Measurements from ENCODE around the gene ITPKA. TPM values are rescaled to one million over a fixed set of nuclear protein-coding genes. Genes with fewer than 3 reads are reported as not detected.
A peak's percentile ranks its signal among the peaks of the same experiment; 100 is the strongest.

ITPKA gene
- polyA plus RNA-seq, 1 donor (not counting 4 experiments of a cell fraction or from before 2014, with no cell fraction given), result 0.12 TPM

DNA sequence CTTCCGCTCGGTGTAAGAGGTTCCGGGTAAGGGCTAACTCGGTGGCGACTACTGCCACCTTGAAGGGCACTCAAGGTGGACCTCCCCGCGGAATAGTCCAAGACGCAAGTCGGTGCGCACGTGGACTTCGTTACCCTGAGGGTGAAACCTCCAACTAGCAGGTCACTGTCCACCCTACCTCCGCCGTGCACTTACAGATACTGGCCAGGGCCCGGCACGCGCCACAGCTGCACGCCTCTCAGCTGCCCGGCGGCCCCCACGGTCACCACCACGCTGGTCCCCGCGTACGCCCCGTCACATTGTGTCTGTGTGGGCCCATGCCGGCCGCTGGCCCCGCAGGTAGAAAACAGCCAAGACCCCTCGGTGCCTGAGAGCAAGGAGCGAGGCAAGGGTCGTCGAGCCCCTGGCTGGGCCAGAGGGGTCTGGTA is 18.9 kb downstream of the ITPKA start:
- no peaks in the 10 kb centered on the region for H3K79me2 ChIP-seq (ENCODE audit: control insufficient read depth, insufficient read depth, low read length)
- H3K27me3 ChIP-seq (ENCODE audit: control insufficient read depth, extremely low read depth, insufficient read depth, low read length), result peaks cover 43% of the 10 kb centered on the region
- H2AFZ ChIP-seq (ENCODE audit: control insufficient read depth, low read length), result no peak overlapping the region
- H4K20me1 ChIP-seq (ENCODE audit: control insufficient read depth, extremely low read depth, insufficient read depth, low read length), result peaks cover 2% of the 10 kb centered on the region
- peaks cover 0 to 5% of the 10 kb centered on the region in 2 experiments for H3K36me3 ChIP-seq (ENCODE audit: control insufficient read depth in 2 of 2, extremely low read depth in 1 of 2, insufficient read depth in 2 of 2, low read length in 2 of 2)
- no peak overlapping the region for H3K9ac ChIP-seq (ENCODE audit: control insufficient read depth, extremely low read depth, insufficient read depth, low read length)
- dilution Hi-C loops (cut with MboI; ENCODE audit: extremely low pct_ligation_motif_present, low sequenced_read_pairs), result no loop called here
- no peaks in the 10 kb centered on the region for H3K9me3 ChIP-seq (ENCODE audit: control insufficient read depth, low read depth, low read length)
- no peak for DNase-seq (ENCODE audit: low read depth, low spot score)
- TF ChIP-seq EZH2 (IDR thresholded peaks at IDR 0.05; ENCODE audit: low read length), result peak; percentile 97
- TF ChIP-seq, protein P1, sequence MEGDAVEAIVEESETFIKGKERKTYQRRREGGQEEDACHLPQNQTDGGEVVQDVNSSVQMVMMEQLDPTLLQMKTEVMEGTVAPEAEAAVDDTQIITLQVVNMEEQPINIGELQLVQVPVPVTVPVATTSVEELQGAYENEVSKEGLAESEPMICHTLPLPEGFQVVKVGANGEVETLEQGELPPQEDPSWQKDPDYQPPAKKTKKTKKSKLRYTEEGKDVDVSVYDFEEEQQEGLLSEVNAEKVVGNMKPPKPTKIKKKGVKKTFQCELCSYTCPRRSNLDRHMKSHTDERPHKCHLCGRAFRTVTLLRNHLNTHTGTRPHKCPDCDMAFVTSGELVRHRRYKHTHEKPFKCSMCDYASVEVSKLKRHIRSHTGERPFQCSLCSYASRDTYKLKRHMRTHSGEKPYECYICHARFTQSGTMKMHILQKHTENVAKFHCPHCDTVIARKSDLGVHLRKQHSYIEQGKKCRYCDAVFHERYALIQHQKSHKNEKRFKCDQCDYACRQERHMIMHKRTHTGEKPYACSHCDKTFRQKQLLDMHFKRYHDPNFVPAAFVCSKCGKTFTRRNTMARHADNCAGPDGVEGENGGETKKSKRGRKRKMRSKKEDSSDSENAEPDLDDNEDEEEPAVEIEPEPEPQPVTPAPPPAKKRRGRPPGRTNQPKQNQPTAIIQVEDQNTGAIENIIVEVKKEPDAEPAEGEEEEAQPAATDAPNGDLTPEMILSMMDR (optimal IDR thresholded peaks at IDR 0.05 in 1 of 3, IDR thresholded peaks at IDR 0.05 in 1 of 3, conservative IDR thresholded peaks at IDR 0.05 in 1 of 3; ENCODE audit: extremely low read depth in 1 of 3, insufficient read depth in 2 of 3, low read length in 3 of 3), result no peak
- peaks cover 15% of the 10 kb centered on the region for H3K4me1 ChIP-seq (ENCODE audit: control insufficient read depth, extremely low read depth, insufficient read depth, low read length)
- H3K27ac ChIP-seq (ENCODE audit: control insufficient read depth, insufficient read depth, low read length), result no peak overlapping the region
- no peak for FAIRE-seq
- peak overlapping the region; percentile 54 for H3K4me2 ChIP-seq (ENCODE audit: control insufficient read depth, extremely low read depth, insufficient read depth, low read depth, low read length)
- no peaks in the 10 kb centered on the region for H3K9me1 ChIP-seq (ENCODE audit: control insufficient read depth, extremely low read depth, insufficient read depth, low read length)
- peak overlapping the region in 1 of 3 experiments; percentile 54 for H3K4me3 ChIP-seq (ENCODE audit: control insufficient read depth in 2 of 3, extremely low read depth in 1 of 3, insufficient read depth in 2 of 3, low read depth in 1 of 3, low read length in 3 of 3)

DNA sequence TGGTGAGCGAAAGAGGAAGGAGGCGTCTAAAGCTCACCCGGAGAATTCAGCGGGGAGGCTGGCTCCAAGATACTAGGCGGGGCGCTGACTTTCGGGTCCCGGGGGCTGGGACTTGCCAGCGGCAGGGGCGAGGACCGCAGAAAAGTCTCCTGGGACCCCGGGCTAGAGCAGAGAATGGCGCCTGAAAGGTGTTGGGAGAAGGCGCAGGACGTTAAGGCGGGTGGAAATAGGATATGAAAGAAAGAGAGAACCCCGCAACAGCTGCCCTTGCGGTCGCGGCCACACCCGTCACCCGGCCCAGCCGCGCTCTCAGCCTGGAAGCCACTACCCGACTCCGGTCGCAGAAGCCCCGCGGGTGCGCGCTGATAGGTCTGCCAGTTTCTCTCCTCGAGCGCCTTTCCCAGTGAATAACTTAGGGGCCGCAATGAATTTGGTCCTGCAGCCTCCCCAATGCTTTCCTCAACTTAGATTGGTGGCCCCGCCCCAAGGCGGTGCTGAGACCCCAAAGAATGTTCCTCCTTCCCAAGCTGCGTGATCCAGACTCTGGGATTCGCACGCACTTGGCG is 19.3 kb downstream of the ITPKA start:
- peak overlapping the region in 2 of 3 experiments; percentile 25 to 54 for H3K4me3 ChIP-seq (ENCODE audit: control insufficient read depth in 2 of 3, extremely low read depth in 1 of 3, insufficient read depth in 2 of 3, low read depth in 1 of 3, low read length in 3 of 3)
- H3K9me1 ChIP-seq (ENCODE audit: control insufficient read depth, extremely low read depth, insufficient read depth, low read length), result no peaks in the 10 kb centered on the region
- dilution Hi-C loops (cut with MboI; ENCODE audit: extremely low pct_ligation_motif_present, low sequenced_read_pairs), result no loop called here
- peak; percentile 73 for TF ChIP-seq EZH2 (IDR thresholded peaks at IDR 0.05; ENCODE audit: low read length)
- TF ChIP-seq, protein P1 (optimal IDR thresholded peaks at IDR 0.05 in 1 of 3, IDR thresholded peaks at IDR 0.05 in 1 of 3, conservative IDR thresholded peaks at IDR 0.05 in 1 of 3; ENCODE audit: extremely low read depth in 1 of 3, insufficient read depth in 2 of 3, low read length in 3 of 3), result no peak
- H3K9me3 ChIP-seq (ENCODE audit: control insufficient read depth, low read depth, low read length), result no peaks in the 10 kb centered on the region
- DNase-seq (ENCODE audit: low read depth, low spot score), result no peak
- H3K4me1 ChIP-seq (ENCODE audit: control insufficient read depth, extremely low read depth, insufficient read depth, low read length), result peaks cover 15% of the 10 kb centered on the region
- no peak overlapping the region for H3K9ac ChIP-seq (ENCODE audit: control insufficient read depth, extremely low read depth, insufficient read depth, low read length)
- H3K4me2 ChIP-seq (ENCODE audit: control insufficient read depth, extremely low read depth, insufficient read depth, low read depth, low read length), result peak overlapping the region; percentile 54
- no peak for FAIRE-seq
- H3K79me2 ChIP-seq (ENCODE audit: control insufficient read depth, insufficient read depth, low read length), result no peaks in the 10 kb centered on the region
- peaks cover 43% of the 10 kb centered on the region for H3K27me3 ChIP-seq (ENCODE audit: control insufficient read depth, extremely low read depth, insufficient read depth, low read length)
- H2AFZ ChIP-seq (ENCODE audit: control insufficient read depth, low read length), result no peak overlapping the region
- H4K20me1 ChIP-seq (ENCODE audit: control insufficient read depth, extremely low read depth, insufficient read depth, low read length), result peaks cover 2% of the 10 kb centered on the region
- H3K27ac ChIP-seq (ENCODE audit: control insufficient read depth, insufficient read depth, low read length), result no peak overlapping the region
- peaks cover 3 to 7% of the 10 kb centered on the region in 2 experiments for H3K36me3 ChIP-seq (ENCODE audit: control insufficient read depth in 2 of 2, extremely low read depth in 1 of 2, insufficient read depth in 2 of 2, low read length in 2 of 2)

All from keratinocyte (primary cell).